ENCODE data around the gene BCL10.

The BCL10 gene

GRCh38 chr1:85225624-85226380, 50.6 kb downstream of the BCL10 start:
- H3K4me3 ChIP-seq (ENCODE audit: low read length): no peak overlapping the region
- DNase-seq (ENCODE audit: low read depth): no peak
- no peak for TF ChIP-seq CTCF (IDR thresholded peaks at IDR 0.05; ENCODE audit: insufficient read depth, low read depth, low read length, missing control alignments)

GRCh38 chr1:85224734-85225623, 51.5 kb downstream of the BCL10 start:
- no peak overlapping the region for H3K4me3 ChIP-seq (ENCODE audit: low read length)
- peak; percentile 88 for DNase-seq (ENCODE audit: low read depth)
- no peak for TF ChIP-seq CTCF (IDR thresholded peaks at IDR 0.05; ENCODE audit: insufficient read depth, low read depth, low read length, missing control alignments)

- no peak overlapping the region for H3K4me3 ChIP-seq (ENCODE audit: low read length)
- no peak for TF ChIP-seq CTCF (IDR thresholded peaks at IDR 0.05; ENCODE audit: insufficient read depth, low read depth, low read length, missing control alignments)
- no peak for DNase-seq (ENCODE audit: low read depth)
These were observed 52.1 kb downstream of the BCL10 start for GRCh38 chr1:85224295-85224694.

- no peak for TF ChIP-seq CTCF (IDR thresholded peaks at IDR 0.05; ENCODE audit: insufficient read depth, low read depth, low read length, missing control alignments)
- H3K4me3 ChIP-seq (ENCODE audit: low read length): no peak overlapping the region
- DNase-seq (ENCODE audit: low read depth): no peak
These were observed 53.1 kb downstream of the BCL10 start for GRCh38 chr1:85223334-85223733.

GRCh38 chr1:85220756-85221201, 55.7 kb downstream of the BCL10 start:
- TF ChIP-seq CTCF (IDR thresholded peaks at IDR 0.05; ENCODE audit: insufficient read depth, low read depth, low read length, missing control alignments): no peak
- DNase-seq (ENCODE audit: low read depth): no peak
- H3K4me3 ChIP-seq (ENCODE audit: low read length): no peak overlapping the region

- DNase-seq (ENCODE audit: low read depth): no peak
- TF ChIP-seq CTCF (IDR thresholded peaks at IDR 0.05; ENCODE audit: insufficient read depth, low read depth, low read length, missing control alignments): no peak
- H3K4me3 ChIP-seq (ENCODE audit: low read length): no peak overlapping the region
These were observed 56.4 kb downstream of the BCL10 start for GRCh38 chr1:85219853-85220610.
